BLaER1 (cell line): ENCODE data around the gene CXCL14.

Experiments
- H3K27ac ChIP-seq: shearing (Covaris generic); formaldehyde crosslinking; 2 replicates; pipeline ENCODE4 v1.8.1; 2022
- H3K27me3 ChIP-seq: shearing (Covaris generic); formaldehyde crosslinking; 2 replicates; pipeline ENCODE4 v1.8.1; 2022
- H3K36me3 ChIP-seq: shearing (Covaris generic); formaldehyde crosslinking; 2 replicates; pipeline ENCODE4 v1.8.1; 2022
- H3K4me1 ChIP-seq: shearing (Covaris generic); formaldehyde crosslinking; 2 replicates; pipeline ENCODE4 v1.8.1; 2022
- H3K4me2 ChIP-seq: shearing (Covaris generic); formaldehyde crosslinking; 2 replicates; pipeline ENCODE4 v1.8.1; 2022
- H3K4me3 ChIP-seq: shearing (Covaris generic); formaldehyde crosslinking; 2 replicates; pipeline ENCODE4 v1.8.1; 2022
- H3K9ac ChIP-seq: shearing (Covaris generic); formaldehyde crosslinking; 2 replicates; pipeline ENCODE4 v1.8.1; 2022
- H3K9me3 ChIP-seq: shearing (Covaris generic); formaldehyde crosslinking; 2 replicates; pipeline ENCODE4 v1.8.1; 2022
- H4K20me1 ChIP-seq: shearing (Covaris generic); formaldehyde crosslinking; 2 replicates; pipeline ENCODE4 v1.8.1; 2022
- Cebpa-rat ChIP-seq: shearing (Covaris generic); IDR thresholded peaks from 2 replicates; pipeline ENCODE4 v1.8.1; 2022

Gene CXCL14

GRCh38 chr5:135587721-135588663, 9.2 kb upstream of the CXCL14 start:
- H3K9ac ChIP-seq, result no peak overlapping the region
- no peaks in the 10 kb centered on the region for H3K27me3 ChIP-seq
- no peak for TF ChIP-seq Cebpa-rat
- H3K9me3 ChIP-seq, result no peaks in the 10 kb centered on the region
- H3K36me3 ChIP-seq, result no peaks in the 10 kb centered on the region
- H4K20me1 ChIP-seq, result no peaks in the 10 kb centered on the region
- no peak overlapping the region for H3K4me3 ChIP-seq
- H3K27ac ChIP-seq, result no peak overlapping the region
- no peak overlapping the region for H3K4me2 ChIP-seq
- no peaks in the 10 kb centered on the region for H3K4me1 ChIP-seq

GRCh38 chr5:135584918-135585317, 6.1 kb upstream of the CXCL14 start:
- Histone ChIP-seq H3K36me3 (no peaks in the 10 kb centered on the region), H3K4me2 (no peak overlapping the region), H3K9ac (no peak overlapping the region), H3K4me1 (0 out of 2 replicates have a peak, but pooled peaks cover 8% of the 10 kb centered on the region), H3K4me3 (no peak overlapping the region), H3K27me3 (no peaks in the 10 kb centered on the region), H3K27ac (no peak overlapping the region), H4K20me1 (no peaks in the 10 kb centered on the region), H3K9me3 (no peaks in the 10 kb centered on the region)
- no peak for TF ChIP-seq Cebpa-rat

GRCh38 chr5:135584276-135584675, 5.5 kb upstream of the CXCL14 start:
- no peaks in the 10 kb centered on the region for H3K36me3 ChIP-seq
- no peaks in the 10 kb centered on the region for H3K9me3 ChIP-seq
- no peak overlapping the region for H3K27ac ChIP-seq
- no peaks in the 10 kb centered on the region for H3K27me3 ChIP-seq
- no peak for TF ChIP-seq Cebpa-rat
- no peaks in the 10 kb centered on the region for H4K20me1 ChIP-seq
- H3K4me2 ChIP-seq, result 0 out of 2 replicates have a peak overlapping the region, but pooled peaks have one; percentile 1
- no peak overlapping the region for H3K9ac ChIP-seq
- no peak overlapping the region for H3K4me3 ChIP-seq
- H3K4me1 ChIP-seq, result 0 out of 2 replicates have a peak, but pooled peaks cover 8% of the 10 kb centered on the region

GRCh38 chr5:135582099-135582781, 3.4 kb upstream of the CXCL14 start:
- Histone ChIP-seq H3K9ac (no peak overlapping the region), H3K27ac (no peak overlapping the region), H4K20me1 (no peaks in the 10 kb centered on the region), H3K4me2 (0 out of 2 replicates have a peak overlapping the region, but pooled peaks have one; percentile 3), H3K4me1 (0 out of 2 replicates have a peak, but pooled peaks cover 8% of the 10 kb centered on the region), H3K9me3 (peaks cover 10% of the 10 kb centered on the region; the same call in 1 of the 2 replicates), H3K27me3 (peaks cover 15% of the 10 kb centered on the region), H3K4me3 (no peak overlapping the region), H3K36me3 (no peaks in the 10 kb centered on the region)
- TF ChIP-seq Cebpa-rat, result no peak

GRCh38 chr5:135578305-135578684, 496 bp downstream of the CXCL14 start:
- H4K20me1 ChIP-seq, result no peaks in the 10 kb centered on the region
- no peak overlapping the region for H3K4me2 ChIP-seq
- H3K4me1 ChIP-seq, result peaks cover 20% of the 10 kb centered on the region
- TF ChIP-seq Cebpa-rat, result no peak
- peaks cover 15% of the 10 kb centered on the region for H3K27me3 ChIP-seq
- H3K9me3 ChIP-seq, result peaks cover 10% of the 10 kb centered on the region; the same call in 1 of the 2 replicates
- no peaks in the 10 kb centered on the region for H3K36me3 ChIP-seq
- no peak overlapping the region for H3K27ac ChIP-seq
- no peak overlapping the region for H3K9ac ChIP-seq
- H3K4me3 ChIP-seq, result no peak overlapping the region

- TF ChIP-seq Cebpa-rat, result no peak
- peaks cover 15% of the 10 kb centered on the region for H3K27me3 ChIP-seq
- H3K27ac ChIP-seq, result no peak overlapping the region
- no peaks in the 10 kb centered on the region for H3K36me3 ChIP-seq
- H3K4me3 ChIP-seq, result no peak overlapping the region
- H3K4me1 ChIP-seq, result peaks cover 27% of the 10 kb centered on the region
- H3K4me2 ChIP-seq, result no peak overlapping the region
- peaks cover 10% of the 10 kb centered on the region; the same call in 1 of the 2 replicates for H3K9me3 ChIP-seq
- no peaks in the 10 kb centered on the region for H4K20me1 ChIP-seq
- H3K9ac ChIP-seq, result no peak overlapping the region
These were observed 1.4 kb downstream of the CXCL14 start for GRCh38 chr5:135577421-135577820.

- no peaks in the 10 kb centered on the region for H4K20me1 ChIP-seq
- TF ChIP-seq Cebpa-rat, result no peak
- H3K4me3 ChIP-seq, result no peak overlapping the region
- no peaks in the 10 kb centered on the region for H3K36me3 ChIP-seq
- H3K4me1 ChIP-seq, result peaks cover 26% of the 10 kb centered on the region
- peaks cover 15% of the 10 kb centered on the region for H3K27me3 ChIP-seq
- H3K4me2 ChIP-seq, result no peak overlapping the region
- peaks cover 10% of the 10 kb centered on the region; the same call in 1 of the 2 replicates for H3K9me3 ChIP-seq
- H3K9ac ChIP-seq, result no peak overlapping the region
- H3K27ac ChIP-seq, result no peak overlapping the region
These were observed 2.7 kb downstream of the CXCL14 start for GRCh38 chr5:135576075-135576599.

GRCh38 chr5:135574493-135574892, 4.3 kb downstream of the CXCL14 start:
- Histone ChIP-seq H3K4me2 (peak overlapping the region; percentile 68), H3K27ac (no peak overlapping the region), H4K20me1 (no peaks in the 10 kb centered on the region), H3K9ac (no peak overlapping the region), H3K27me3 (peaks cover 15% of the 10 kb centered on the region), H3K4me1 (peaks cover 26% of the 10 kb centered on the region), H3K36me3 (no peaks in the 10 kb centered on the region), H3K9me3 (peaks cover 10% of the 10 kb centered on the region; the same call in 1 of the 2 replicates), H3K4me3 (no peak overlapping the region)
- TF ChIP-seq Cebpa-rat, result no peak

GRCh38 chr5:135571902-135572301, 6.9 kb downstream of the CXCL14 start:
- TF ChIP-seq Cebpa-rat, result no peak
- no peaks in the 10 kb centered on the region for H3K27me3 ChIP-seq
- H3K36me3 ChIP-seq, result no peaks in the 10 kb centered on the region
- no peaks in the 10 kb centered on the region for H4K20me1 ChIP-seq
- no peak overlapping the region for H3K4me3 ChIP-seq
- H3K9ac ChIP-seq, result no peak overlapping the region
- H3K27ac ChIP-seq, result no peak overlapping the region
- peaks cover 40% of the 10 kb centered on the region for H3K4me1 ChIP-seq
- H3K4me2 ChIP-seq, result peak overlapping the region; percentile 37
- no peaks in the 10 kb centered on the region for H3K9me3 ChIP-seq
